HuH-7 (cell line): ENCODE data around the gene FAM117A.

Experiments used
- DNase-seq: peaks from one replicate; pipeline ENCODE4 v3.0.0; 2011; ENCODE audit warnings: low spot score

FAM117A gene

DNA sequence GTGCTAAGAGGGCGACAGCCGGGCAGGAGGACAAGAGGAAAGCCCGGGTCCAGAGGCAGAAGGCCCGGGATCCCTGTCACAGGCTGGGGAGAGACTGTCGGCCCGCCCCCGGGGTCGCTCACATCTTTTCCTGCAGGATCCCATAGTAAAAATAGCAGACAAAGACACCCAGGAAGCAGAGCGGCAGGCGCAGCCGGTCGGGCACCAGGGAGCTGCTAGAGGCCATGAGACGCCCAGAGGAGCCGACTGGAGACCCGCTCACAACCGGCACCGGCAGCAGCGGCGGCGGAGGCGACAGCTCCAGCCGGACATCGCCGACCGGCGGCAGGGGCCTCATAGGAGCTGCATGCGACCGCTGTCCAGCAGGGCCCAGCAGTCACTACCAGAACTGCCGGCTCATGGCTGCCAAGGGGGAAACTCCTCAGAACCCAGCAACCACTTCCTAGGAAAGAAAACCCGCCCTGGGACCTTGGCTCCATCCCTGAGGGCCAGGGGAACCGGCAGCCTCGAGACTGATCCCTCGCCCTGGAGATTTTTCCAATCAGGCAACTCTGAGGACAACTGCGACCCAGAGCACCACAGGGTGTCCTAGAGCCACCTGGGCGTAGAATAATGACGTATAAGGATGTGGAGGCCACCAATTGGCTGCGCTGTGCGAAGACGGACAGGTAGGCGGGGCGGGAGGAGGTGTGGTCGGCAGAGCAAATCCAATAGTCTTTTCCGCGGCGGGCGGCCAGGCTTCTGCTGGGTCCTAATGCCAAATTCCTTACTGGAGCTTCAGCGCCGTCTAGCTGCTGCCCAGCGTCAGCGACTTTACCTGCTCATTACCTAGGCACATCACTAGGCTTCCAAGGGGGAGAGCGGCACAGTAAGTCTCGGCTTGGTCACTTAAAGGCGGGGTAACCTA is 56.1 kb downstream of the FAM117A start, which contains the start of gene SLC35B1:
Gene SLC35B1 (minus strand): TSS at position 357 of the 907 bp plus-strand sequence. CDS start 131 bp downstream, at position 226.
- DNase-seq = peak; percentile 97

DNA sequence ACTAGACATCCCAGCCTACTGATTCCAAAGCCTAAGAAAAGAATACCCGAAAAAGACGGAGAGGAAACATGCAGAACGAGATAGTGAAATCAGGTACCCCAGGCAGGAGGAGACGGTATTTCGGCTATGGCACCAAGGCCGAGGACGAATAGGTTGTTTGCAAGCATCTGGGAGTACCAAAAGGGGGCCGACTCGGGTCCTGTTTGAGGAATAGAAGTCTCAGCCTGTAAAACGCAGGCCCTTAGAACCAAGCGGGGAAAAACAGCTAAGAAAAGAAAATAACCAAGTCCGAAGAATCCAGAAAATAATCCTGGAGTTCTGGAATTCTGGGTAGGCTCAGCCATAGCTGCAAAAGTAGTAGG is 56.7 kb downstream of the FAM117A start:
- no peak for DNase-seq

DNA sequence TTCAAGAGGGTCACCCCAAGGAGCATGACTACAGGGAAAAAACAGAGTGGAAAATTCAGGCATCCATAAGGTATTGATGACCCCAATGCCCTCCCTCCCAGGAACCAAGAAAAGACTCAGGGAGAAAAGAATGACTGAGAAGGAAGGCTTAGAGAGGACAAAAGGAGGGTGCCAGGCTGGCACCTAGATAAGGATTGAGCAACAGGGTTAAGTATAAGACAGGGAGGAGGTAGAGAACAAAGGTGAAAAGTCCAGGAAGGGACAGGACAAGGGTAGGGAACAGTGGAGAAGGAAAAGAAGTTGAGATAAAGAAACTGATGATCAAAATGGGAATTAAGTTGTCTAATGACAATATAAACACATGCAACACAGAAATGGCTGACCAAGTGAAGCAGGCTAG is 58.7 kb downstream of the FAM117A start:
- no peak for DNase-seq

DNA sequence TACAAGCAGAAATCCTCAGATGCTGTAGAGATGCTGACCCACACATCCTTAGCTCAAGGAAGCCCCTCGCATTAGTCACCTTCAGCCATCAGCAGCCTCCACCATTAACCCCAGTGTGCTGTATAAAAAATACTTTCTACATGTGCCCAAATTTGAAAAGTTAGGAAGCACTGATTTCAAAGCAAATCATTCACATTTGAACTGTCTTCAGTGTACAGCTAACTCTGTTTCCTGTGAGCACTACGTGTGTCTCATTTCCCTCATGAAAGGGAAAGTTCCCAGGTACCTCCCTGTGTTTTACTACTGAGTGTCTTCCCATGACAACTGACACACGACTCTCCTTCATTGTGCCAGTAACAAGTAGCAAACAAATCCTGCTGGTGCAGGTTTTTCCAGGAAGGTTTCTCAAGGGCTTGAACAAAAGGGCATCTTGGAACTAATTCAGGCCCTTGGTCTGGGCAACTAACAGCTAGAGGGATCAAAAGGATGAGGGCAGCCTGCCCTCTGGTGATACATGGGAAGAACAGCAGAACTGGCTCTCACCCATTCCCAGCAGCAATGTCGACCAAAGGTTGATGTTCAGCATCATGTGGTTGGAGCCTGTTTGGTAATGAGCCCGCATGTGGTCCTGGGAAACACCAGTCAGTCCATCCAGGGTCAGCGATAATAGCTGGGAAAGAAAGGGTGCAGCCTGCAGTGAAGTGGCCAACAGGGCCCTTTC is 60.2 kb downstream of the FAM117A start:
- DNase-seq = peak; percentile 72

DNA sequence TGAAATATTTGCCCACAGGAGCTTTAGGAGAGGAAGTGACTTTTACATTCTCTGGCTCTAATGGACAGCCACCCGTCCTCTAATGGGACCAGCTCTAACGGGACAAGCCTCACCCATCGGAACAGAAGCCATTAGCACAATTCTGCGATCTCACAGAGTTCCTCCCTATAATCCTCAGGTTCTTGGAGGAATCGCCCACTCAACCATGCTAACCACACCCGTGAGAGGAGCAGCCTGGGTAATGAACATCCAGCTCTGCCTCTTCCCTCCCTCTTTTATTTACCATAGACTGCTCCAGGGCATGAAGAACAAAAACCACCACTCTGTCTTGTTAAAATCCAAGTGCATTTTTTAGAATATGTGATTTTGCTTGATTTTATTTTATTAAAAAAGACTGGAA is 63.0 kb downstream of the FAM117A start:
- no peak for DNase-seq

DNA sequence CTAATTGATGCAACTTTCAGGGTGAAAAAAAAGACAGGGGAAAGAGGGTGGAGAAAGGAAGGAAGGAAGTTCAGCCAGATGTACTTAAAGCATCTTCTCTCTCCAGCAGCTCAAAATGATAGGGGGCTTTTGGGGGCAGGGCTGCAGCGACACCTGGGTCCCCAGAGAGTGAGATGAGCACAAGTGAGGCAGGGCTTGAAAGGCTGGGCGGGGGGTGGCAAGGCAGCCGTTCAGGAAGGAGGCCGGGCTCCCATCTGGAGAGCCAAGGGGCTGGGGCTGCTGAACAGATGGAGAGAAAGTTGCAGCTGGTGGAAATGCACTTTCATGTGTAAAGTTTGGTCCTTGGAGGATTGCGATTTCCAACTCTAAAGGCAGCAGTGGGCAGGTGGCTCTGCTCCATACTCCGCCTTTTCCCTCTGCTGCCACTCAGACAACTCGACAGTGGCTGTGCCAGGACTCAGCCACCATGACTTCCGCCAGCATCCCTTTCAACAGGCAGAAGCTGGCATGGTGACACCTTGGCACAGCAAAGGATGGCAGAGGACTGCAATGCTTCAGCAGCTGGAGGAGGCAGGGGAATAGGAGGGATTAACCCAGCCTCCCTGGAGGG is 63.9 kb downstream of the FAM117A start:
- no peak for DNase-seq

DNA sequence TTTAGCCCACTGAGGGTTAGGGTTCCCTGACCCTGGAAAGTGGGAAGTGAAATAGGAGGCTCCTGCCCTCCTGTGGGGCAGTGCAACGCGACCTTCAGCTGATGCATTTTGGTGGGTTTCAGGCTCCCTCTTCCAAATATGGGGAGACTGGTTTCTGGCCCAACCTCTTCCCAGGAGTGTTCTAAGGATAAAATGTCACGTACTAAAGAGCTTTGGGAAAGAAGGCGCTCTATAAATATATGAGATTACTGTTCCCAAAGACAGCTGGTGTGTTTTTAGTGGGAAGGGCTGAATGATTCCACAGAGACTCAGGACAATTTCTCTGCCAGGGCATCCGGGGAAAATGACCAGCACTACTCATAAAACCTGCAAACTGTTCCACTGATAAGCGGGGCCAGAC is 65.9 kb downstream of the FAM117A start:
- DNase-seq = no peak

DNA sequence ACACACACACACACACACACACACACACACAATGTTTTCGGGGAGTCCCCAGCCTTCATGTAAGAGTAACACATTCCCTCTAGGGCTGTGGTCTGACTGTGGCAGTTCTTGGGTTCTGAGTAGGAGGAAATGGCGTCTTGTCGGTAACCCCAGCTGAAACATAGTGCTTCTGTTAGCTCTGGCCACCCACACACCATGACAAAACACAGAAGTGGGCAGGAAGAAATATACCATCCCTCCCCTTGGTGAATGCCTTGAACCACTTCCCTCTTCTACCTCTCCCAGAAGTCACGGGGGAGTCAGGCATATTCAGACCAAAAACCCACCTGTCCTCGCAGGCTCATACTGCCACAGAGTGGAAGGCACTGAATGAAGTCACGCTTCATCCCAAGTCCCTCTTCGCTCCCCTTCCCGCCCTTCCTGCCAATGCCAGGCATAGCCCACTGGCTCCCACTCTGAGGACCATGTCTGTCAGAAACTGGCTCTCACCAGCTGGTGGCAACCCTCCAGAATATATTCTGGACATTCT is 67.6 kb downstream of the FAM117A start:
- no peak for DNase-seq

DNA sequence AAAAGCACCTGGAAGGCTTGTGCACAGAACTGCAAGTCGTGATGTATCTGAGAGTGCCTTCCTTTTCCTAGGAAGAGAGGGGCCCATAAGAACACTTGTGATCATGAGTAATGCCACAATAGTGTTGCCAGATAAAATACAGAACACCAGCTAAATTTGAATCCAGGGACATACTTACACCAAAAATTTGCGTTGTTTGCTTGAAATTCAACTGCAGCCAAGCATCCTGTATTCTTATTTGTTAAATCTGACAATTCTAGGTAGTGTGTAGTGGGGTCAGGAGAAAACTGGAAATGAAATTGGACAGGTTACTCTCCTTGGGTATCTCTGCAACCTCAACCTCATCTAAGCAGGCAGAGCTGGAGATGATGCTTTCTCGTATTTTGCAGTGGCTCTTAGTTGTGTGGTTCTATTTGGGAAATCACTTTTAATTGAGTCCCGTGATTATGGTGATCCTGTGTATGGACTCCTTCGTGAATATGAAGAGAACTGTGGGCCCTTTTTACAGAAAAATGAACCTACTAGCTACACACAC is 68.2 kb downstream of the FAM117A start:
- DNase-seq = no peak

DNA sequence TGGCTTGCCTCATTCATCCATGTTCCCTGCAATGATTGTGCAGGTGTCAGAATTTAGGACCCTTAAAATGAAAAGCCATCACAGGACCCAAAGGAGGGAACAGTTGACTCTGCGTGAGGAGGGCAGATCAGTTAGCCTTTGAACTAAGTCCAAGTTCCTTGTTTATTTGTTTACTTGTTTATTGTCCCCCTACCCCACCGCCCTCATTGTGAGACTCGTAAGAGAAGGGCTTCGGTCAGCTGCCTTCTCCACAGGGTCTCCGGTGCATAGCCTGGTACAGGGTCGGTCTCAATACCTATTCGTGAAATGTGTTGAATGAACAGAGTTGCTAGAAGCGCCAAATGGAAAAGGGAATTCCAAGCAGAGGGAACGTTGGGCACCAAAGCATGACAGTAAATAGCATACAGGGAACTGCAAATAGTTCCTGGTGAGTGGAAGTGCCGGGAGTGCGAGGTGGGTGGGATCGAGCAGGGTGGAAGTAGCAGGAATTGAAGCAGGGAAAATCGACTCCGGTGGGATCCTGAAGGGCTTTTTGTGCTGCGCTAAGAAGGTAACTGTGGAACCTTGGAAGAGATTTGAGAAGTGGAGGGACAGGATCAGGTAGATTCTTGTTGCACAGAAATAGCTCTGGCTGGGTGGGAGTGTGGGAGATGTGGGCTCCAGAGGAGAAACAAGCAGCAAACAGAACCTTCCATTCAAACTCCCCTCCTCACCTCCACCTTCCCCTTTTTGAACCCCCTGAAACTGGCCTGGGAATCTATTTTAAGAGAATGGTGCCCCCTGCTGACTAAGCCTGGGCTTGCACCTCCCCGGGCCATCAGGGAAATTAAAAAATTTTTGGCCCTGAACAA is 68.9 kb downstream of the FAM117A start:
- peak; percentile 55 for DNase-seq

DNA sequence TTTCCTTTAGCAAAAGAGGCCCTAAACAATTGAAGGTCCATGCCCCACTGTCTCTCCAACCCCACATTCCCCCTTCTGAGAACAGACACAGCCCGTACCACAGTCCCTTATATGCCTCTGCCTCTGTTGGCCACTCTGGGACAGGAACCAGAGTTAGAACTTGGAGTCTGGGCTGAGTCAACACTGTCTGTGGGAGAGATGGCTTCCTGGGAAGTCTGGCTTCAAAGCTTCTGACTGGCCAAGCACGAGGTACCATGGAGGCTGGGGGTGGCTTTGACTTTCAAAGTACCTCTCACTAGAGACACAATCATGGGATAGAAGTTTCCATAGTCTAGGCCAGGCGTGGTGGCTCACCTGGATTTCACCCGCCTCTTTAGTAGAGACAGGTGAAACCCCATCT is 71.2 kb downstream of the FAM117A start:
- DNase-seq = no peak

DNA sequence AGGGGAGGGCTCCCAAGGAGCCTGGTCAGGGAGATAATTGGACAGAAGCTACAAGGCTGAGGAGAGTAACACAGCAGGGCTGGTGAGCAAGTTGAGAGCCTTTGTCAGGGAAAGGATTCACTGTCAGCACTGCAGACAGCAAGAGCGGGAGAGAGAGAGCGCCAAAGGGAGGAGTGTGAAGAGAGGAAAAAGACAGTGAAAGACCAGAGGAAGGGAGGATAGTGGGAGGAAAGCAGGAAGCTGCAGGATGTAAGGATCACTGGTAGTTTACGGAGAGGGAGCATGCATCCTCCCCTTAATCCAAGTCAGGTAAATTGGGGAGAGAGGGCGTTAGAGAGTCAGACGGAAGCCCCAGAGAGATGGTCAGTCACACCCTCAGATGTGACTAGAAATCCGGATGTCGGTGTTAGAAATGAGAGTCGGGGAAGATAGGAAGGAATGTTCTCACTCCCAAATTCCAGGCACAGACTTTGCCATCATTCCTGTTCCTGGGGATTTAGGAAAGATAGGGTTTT is 72.2 kb downstream of the FAM117A start:
- no peak for DNase-seq

DNA sequence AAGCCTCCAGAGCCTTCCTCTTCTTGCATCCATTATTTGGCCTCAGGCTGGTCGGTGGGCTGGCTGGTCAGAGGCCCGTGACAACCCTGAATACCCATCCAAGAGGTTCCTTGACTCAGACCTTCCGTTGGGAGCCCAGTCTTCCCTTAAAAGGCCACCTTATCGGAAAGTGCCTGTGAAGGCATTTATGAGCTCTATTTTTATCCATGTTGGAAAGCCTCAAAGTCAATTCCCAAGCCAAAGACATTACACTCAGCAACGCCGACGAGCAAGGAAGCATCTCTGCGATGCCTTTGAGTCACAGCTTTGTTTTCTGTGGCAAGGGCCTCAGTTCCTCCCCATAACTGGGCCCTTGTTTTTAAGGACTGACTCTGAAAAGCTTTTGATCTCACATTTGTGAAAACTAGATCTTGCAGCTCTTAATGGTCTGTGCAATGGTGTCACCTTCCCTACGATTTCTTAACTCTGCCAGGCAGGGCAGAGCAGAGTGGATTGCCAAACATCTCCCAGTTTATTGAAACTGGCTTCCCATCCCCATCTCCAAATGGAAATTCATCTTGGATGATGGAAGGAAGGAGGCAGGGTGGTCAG is 72.8 kb downstream of the FAM117A start:
- no peak for DNase-seq

DNA sequence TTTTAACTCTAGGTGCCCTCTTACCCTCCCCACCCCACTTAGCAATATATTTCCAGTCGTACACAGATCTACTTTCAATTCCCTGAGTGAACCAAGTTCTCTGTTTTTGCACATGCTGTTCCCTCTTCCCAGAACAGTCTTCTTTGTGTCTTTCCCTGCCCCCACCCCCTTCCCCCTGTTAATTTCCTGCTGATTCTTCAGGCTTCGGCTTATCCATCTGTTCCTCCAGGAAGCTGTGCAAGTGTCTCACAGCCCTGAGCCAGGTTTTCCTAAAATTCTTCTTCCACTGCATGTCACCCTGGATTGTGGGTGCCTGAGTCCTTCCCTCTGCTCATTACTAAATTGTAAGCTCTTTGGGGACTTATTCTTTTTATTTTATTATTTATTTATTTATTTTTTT is 73.7 kb downstream of the FAM117A start:
- DNase-seq = no peak

DNA sequence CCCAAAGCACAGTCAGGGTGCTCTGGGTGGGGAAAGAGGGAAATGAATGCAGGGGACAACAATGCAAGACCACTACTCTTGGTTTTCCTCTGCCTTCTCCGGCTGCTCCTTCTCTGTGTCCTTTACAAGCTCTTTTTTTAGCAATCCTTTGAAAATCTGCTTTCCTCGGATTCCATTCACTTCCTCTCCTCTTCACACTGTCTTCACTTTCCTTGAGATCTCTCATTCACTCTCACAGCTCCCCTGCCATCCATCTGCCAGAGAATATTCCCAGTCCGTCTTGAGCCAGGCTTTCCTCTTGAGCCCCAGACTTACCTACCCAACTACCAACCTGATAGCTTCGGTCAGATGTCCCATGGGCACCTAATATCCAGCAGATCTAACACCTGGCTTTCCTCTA is 75.1 kb downstream of the FAM117A start:
- no peak for DNase-seq

DNA sequence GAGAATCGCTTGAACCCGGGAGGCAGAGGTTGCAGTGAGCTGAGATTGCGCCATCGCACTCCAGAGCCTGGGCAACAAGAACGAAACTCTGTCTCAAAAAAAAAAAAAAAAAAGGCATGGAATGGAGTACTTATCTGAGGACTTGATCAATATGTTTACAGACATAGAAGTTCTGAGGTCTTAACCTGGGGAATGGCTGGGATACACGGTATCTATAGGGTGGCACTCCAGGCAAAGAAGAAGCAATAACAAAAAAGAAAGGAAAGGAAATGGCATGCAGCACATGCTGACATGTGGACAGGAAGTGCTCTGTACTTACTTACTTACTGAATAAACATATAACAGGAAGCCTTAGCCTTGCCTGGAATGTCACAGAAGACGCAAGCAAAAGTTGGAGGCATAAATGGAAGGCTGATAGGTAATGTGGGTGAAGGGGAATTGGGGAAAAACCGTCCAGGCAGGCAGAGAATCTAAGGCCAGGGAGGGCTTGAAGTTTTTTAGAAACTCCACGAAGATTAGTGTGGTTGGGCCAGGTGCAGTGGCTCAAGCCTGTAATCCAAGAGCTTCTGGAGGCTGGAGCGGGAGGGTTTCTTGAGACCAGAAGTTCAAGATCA is 75.9 kb downstream of the FAM117A start:
- DNase-seq = no peak

DNA sequence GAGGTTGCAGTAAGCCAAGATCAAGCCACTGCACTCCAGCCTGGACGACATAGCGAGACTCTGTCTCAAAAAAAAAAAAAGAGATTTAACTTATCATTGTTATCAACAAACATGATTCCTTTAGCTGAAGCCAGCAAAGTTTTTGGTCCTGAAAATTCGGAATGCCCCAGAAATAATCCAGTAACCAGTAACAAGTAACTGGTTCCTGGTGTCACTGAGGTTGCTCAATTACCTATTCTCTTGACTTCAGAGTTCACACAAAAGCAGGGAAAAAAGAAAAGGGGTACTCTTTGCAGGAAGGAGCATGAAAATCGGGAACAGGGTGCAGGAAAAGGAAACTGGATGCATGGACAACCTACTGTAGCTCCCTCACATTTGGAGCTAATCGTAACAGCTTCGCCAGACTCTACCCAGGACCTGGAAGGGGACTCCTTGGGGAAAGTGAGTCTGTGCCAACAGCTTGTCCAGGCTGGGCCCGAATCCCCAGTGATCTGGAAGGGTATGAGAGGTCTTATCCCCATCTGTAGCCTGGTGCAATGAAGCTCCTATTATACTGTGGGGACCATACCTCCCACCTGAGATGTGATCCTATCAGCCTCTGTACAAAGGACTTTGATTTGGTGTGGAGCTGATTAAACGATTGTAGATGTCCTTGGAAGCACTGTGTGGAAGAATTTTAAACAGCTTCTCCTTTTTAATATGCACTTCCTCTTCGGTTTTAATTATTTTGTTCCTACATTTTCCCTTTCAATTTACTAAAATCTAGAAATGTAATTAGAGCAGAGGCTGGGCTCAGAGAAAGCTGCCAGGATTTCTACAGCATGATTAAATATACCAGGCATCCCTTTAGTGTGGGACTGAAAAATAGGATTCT is 82.6 kb downstream of the FAM117A start:
- no peak for DNase-seq

DNA sequence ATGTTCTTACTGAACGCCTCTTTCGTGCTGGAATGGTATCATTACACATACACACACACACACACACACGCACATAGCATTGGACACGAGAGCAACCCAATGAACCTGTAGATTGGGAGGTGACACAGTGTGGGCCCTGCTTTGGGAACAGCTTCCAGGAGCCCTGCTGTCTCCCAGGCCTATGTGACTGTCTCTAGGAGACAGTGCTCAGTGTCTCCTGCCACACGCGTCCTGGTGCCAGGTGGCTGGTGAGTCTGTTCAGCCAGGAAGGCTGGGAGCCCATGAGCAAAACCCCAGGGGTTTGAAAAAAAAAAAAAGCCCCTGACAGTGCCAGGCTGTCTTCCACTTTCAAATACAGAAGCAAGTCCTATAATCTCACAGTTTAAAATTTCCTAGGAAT is 83.6 kb downstream of the FAM117A start:
- no peak for DNase-seq
